GM19099 (cell line): ENCODE measurements around the gene CBR3.

Experiments used
- POLR2A ChIP-seq: IDR thresholded peaks from 3 replicates; pipeline ENCODE4 v1.6.1; 2011; ENCODE audit warnings: low read depth; ENCODE audit not compliant: insufficient read length; ENCODE audit errors: extremely low read depth

The CBR3 gene

GRCh38 chr21:36186506-36187399, 51.9 kb downstream of the CBR3 start:
- no peak for TF ChIP-seq POLR2A

- no peak for TF ChIP-seq POLR2A
These were observed 53.3 kb downstream of the CBR3 start for GRCh38 chr21:36188081-36188681.

GRCh38 chr21:36188937-36189336, 54.1 kb downstream of the CBR3 start:
- no peak for TF ChIP-seq POLR2A

GRCh38 chr21:36190736-36191135, 55.9 kb downstream of the CBR3 start:
- no peak for TF ChIP-seq POLR2A

- TF ChIP-seq POLR2A = no peak
These were observed 58.3 kb downstream of the CBR3 start for GRCh38 chr21:36193200-36193599.

GRCh38 chr21:36194024-36194423, 59.1 kb downstream of the CBR3 start:
- no peak for TF ChIP-seq POLR2A

GRCh38 chr21:36195613-36196012, 60.7 kb downstream of the CBR3 start:
- TF ChIP-seq POLR2A = no peak
